Stimulated activated CD8-positive, alpha-beta memory T cell treated with anti-CD3 and anti-CD28 coated beads, Interleukin-7, amount 100 ng/mL, for 24 hours (primary cell): ENCODE results near the gene CARD9.

Source experiments
- DNase-seq: peaks from one replicate; pipeline ENCODE4 v3.0.0-alpha.2; 2020; ENCODE audit warnings: low read depth

The CARD9 gene

DNA sequence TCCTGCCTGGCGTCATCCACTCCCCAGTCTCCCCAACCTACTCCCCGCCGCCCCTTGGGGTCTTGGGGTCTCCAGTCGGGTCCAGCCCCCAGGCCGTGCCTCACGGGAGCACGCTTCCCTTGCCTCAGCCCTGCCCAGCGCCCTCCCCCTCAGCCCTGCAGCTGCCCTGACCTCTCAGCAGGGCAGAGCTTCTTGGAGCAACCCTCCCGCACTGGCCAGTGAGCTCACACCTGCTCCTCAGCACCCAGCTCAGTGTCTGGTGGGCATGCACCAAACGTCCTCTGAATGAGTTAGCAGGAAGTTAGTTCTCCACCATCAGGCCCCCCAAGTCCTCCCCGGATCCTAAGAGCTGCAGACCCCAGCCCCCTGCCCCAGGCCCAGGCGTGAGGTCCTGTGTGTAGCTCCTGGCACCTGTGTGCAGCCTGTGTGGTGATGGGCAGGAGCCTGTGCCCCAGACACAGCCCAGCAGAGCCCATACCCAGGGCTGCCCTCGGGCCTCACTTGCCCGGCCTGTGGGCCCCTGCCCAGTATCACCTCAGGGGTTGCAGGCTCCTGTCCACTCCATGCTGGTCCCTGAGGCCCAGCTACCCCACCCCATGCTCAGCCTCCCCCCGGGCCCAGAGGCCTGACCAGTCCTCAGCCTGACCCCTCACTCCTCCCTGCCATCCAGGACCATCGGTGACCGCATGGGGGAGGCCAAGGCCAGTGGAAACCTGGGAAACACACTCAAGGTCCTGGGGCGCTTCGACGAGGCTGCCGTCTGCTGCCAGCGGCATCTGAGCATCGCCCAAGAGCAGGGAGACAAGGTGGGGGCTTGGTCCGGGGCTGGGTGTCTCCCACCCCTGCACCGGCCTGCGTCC is 37.9 kb downstream of the CARD9 start:
- DNase-seq: no peak

GRCh38 chr9:136334541-136334940 is 38.9 kb downstream of the CARD9 start:
- no peak for DNase-seq

DNA sequence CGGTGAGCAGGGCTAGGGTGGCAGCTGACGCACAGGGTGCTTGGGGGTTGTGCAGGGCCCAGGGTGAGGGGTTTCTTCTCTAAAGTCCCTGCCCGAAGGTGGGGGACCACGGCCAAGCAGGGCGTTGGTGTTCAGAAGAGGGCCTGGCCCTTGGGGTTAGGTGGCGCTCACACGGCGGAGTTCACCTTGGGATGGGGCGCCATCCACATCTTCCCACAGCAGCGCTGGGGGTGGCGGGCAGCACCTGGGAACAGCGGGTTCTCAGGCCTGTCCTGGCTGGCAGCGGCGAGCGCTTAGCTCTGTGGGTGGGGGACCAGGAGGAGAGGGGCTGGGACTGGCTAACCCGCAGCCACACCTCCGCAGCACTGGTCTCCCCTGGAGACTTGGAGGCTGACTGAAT is 40.0 kb downstream of the CARD9 start:
- DNase-seq: no peak

- no peak for DNase-seq
Measured at GRCh38 chr9:136333045-136333444, 40.4 kb downstream of the CARD9 start.

DNA sequence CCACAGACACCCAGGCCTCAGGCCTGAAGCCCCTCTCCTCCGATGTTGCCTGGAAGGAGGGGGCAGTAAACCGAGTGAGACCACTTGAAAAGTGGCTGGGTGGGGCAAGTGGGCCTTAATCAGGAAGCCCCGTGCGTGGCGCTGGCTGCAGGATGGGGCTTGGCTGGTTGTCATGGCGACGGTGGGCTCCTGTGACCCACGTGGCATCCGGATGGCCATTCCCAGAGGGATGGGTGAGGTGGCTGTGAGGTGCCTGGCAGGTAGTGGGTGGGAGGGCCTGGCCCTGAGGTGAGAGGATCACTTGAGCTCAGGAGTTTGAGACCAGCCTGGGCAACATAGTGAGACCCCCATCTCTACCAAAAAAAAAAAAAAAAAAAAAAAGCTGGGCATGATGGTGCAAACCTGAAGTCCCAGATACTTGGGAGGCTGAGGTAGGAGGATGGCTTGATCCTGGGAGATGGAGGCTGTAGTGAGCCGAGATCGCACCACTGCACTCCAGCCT is 40.9 kb downstream of the CARD9 start:
- no peak for DNase-seq

DNA sequence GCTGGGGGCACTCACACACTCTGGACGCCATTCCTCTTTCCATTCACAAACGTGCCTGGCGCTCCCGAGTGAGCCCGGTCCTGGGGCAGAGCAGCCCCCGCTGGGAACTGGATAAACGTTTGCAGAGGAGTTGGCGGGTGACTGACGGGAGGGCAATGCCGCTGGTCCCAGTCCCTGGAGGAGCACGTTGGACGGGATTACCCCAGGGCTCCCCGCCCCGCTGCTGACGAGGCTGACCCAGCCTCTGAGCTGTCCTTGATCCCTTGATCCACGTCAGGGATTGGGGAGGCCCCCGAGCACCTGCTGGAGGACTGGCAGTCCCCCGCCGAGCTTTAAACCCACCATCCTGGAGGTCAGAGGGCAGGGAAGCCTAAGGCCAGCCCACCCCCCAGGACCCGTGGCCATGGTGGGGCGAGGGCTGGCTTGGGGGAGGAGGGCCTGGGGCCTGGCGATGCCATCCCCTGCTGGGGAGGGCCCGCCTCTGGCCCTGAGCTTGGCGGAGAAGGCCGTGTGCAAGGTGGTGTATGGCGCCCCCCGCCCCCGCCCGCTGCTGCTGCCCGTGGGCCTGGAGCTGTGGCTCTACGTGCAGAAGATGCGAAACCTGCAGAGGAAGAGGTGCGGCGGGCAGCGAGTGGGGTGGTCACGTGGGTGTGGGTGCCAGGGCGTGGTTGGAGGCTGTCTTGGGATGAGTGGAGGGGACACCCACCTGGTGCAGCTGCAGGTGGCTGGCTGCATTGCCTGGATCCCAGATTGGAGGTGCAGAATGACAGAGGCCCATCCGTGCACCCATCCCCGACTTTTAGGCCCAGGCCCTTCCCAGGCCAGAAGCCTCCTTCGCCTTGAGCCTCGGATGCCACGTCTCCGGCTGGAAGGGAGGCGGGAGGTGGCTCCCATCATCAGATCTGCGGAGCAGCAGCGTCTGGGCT is 41.6 kb downstream of the CARD9 start:
- DNase-seq: no peak

- no peak for DNase-seq
Measured at GRCh38 chr9:136331030-136331429, 42.4 kb downstream of the CARD9 start.

- DNase-seq: no peak
Measured at GRCh38 chr9:136330406-136330990, 43.0 kb downstream of the CARD9 start.

DNA sequence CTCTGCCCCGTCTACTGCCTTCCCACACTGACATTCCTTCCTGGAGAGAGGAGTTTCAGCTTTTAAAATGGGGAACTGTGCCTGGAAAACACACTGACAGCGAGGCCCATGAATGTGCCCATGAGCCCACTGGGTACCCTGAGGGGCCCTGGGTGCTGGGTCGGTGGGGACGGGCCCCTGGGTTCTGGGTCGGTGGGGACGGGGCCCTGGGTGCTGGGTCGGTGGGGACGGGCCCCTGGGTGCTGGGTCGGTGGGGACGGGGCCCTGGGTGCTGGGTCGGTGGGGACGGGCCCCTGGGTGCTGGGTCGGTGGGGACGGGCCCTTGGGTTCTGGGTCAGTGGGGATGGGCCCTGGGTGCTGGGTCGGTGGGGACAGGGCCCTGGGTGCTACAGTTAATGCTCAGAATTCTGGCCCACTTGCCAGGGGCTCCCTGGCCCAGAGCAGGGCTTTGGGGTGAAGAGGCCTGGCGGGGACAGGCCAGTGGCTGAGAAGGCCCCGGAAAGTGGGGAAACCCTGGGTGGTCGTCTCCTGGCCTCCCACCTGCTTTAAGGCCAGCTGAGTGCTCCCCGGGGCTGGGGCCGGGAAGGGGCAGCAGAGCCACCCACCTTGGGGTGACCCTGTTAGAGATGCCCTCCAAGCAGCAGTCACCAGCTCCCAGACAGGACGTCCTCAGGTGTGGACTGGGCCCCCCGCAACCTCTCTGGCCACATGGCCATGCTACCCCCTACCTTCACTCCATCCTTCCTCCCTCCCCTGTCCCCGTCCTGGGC is 43.6 kb downstream of the CARD9 start:
- no peak for DNase-seq

DNA sequence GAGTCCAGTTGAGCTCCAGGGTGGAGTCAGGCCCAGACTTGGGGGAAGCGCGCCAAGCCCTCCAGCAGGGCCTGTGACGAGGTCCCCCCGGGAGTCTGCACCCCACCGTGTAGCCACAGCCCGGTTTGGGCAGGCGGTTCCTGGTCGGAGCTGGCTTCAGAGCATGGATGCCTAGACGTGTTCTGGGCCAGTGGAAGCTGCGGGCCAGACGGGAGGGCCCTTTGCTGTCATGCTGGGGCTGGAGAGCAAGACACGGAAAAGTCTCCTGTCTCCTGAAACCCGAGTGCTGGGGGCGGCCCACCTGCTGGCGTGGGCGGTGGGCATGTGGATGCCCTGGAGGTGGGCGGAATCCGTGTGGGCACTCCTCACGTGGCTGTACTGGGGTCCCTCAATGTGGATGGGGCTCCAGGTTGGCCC is 44.2 kb downstream of the CARD9 start:
- no peak for DNase-seq

DNA sequence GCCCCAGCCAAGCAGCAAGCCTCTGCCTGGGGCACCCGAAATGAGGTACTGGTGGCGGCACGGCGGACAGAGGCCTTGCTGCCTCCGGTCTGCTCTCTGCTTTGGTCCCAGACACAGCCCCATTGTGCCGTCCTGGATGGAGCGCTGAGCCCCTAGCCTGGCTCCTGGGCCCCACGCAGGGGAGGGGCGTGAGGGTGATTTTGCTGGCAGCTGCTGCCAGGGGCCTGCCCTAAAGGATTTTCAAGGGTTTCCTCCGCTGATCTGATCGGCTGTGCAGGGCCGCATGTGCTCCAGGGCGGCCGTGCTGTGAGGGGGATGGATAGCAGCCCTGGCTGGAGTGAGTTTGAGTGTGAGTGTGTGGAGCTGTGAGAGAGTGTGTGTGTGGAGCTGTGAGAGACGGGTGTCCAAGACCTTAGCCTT is 44.8 kb downstream of the CARD9 start:
- no peak for DNase-seq

DNA sequence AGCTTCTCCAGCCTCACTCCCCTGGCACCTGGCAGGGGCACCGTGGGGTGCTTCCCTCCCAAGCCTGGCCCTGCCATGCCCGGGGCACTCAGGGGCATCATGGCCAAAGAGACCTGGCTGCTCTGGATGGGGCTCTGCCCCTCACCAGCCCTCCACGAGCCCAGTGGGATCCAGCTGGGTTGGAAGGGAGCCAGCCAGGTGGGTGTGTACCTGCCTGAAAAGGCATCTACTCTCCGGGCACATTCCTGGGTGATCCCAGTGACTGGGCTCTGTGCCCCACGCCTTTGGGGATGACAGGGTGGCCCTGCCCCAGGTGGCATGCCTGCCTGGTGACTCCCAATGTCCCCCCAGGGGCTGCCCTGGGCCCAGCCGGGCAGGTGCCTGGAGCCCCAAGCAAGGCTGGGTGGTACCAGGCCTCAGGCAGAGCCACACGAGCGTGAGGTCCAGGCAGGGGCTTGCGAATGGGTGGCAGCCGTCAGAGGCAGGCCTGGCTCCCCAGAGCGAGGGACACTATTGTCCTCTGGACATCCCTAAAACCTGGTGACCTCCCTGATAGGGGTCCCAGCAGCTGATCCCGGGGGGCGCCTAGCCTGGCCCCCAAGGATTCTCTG is 45.4 kb downstream of the CARD9 start:
- no peak for DNase-seq

- no peak for DNase-seq
Measured at GRCh38 chr9:136327304-136327974, 46.0 kb downstream of the CARD9 start, which contains the start of gene GPSM1. GPSM1 (plus strand) TSS chr9:136327539; CDS start chr9:136327696, 157 bp downstream.

DNA sequence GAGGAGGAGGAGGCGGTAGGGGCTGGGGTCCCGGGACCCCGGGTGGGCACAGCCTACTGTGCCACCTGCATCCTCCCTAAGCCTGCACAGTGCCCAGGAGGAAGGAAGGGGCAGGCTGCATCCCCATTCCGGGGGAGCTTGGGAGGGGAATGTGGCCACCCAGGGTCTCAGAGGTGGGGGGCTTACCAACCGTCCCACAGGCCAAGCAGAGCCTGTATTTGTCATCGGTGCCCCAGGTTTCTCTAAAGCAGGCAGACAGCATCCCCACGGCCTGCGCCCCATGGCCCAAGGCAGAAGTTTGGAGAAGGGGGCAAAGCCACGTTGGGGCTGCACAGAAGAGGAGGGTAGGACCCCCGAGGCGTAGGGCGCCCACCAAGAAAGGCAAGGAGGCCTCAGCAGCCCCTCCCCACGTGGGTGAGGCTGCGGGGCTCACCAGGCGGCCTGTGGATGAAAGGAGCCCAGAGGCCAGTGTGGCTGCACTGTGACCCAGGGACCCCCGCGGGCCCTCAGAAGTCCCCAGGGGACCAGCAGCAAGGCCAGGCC is 46.6 kb downstream of the CARD9 start:
- DNase-seq: no peak

DNA sequence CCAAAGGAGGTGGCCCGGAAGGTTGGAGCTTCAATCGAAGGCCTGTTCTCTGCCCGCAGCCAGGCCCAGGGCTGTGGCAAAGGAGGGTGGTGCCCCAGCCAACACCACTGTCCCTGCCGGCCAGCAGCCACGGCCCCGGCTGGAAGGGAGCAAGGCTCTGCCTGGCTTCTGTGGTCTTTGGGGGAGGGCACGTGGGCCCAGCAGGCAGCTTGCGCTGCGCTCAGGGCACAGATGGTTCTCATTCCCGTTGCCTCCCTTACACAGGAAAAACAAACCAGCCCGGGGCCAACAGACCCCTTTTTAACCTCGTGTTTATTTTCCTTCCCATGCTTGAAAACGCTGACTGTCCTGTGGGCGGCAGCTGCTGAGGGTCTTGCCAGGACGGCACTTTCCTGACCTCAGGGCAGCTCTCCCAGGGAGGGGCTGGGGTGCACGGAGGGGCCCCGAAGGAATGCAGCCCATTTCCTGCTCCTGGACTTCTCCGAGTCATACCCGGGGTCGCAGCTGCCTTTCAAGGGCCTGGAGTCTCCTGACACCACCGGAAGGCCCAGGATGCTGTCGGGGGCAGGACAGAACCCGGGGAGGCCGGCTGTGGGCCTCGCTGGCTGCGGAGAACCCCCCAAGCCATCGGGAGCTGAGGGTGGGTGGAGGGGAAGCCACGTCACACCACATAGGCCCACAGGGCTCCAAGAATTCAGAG is 47.3 kb downstream of the CARD9 start:
- DNase-seq: no peak

DNA sequence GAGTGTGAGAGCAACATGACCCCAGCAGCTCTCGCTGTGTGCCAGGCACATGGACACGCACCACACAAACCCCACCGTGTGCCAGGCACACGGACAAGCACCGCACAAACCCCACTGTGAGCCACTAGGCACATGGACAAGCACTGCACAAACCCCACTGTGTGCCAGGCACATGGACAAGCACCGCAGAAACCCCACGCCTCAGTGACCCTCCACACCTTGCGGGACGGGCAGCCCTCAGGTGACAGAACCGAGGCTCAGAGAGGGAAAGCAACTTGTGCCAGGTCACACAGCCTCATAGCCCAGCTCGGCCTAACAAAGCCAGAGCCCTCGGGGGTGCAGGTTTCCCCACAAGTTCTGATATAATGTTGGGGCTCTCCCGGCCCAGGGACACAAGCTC is 48.1 kb downstream of the CARD9 start:
- no peak for DNase-seq

DNA sequence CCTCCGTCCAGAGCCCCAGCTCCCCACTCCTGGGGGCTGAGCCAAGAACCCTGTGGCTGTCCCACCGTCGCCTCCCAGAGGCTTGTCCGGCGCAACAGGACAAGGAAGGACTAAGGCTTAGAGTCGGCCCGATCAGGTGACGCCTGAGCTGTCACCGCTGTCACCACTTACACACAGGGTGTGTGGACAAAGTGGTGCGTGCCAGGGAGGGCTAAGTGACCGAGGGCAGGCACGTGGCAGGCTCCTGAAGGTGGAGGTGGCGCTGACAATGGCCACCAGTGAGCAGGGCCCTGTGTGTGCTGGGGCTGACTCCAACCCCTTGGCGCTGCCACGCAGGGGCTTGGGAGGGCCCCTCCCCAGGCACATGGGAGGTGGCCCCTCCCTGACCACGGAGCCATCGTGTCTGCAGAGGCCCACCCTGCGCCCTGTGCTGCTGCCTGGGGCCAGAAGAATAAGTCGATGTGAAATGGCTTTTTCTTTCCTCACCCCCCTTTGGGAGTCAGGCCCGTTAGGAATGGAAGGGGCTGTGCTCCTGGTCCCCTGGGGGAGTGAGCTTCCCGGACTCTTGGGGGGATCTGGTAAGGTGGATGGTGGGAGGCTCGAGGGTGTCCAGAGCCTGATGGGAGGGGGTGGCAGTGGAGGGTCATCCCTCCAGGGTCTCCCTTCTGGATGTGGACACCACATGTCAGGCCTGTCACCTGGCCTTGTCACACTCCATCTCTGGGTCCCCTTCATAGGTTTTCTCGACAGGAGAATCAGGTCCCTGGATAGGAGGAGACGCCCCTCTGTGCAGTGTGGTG is 48.8 kb downstream of the CARD9 start:
- DNase-seq: no peak

DNA sequence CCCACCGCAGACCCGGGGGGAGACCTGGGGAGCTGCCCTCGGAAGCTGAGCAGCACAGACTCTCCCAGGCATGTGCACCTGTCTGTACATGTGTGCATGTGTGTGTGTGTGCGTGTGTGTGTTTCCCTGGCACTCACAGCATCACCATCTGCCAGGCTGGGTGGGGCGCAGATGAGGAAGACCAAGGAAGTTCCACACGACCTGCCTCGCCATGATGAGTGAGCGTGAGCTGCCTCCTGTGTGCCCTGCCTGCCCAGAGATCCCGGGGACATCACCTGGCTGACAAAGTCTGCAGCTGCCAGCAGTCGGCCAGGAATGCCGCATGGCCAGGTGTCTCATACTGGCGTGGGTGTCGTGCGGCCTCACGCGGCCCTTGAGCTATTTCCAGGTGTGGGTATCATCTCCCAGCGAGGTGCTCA is 50.1 kb downstream of the CARD9 start:
- no peak for DNase-seq
